ENCODE data around the gene RIC8A. TPM values are rescaled to one million over a fixed set of nuclear protein-coding genes. Genes with fewer than 3 reads are reported as not detected.

RIC8A gene
- total and polyA plus RNA-seq, 9 of the 15 experiments (the other 6 are each of a cell fraction or from before 2014, with no cell fraction given) = 10.7 to 108 (median 72.1) TPM

- TF ChIP-seq ZKSCAN1 (IDR thresholded peaks at IDR 0.05; ENCODE audit: low read depth, low read length) (no peak), ZNF282 (CRISPR knock-in tag; IDR thresholded peaks at IDR 0.05) (no peak), HMGN3 (IDR thresholded peaks at IDR 0.05; ENCODE audit: borderline replicate concordance, extremely low read depth, insufficient read length, low read depth, low read length) (no peak), ZNF165 (CRISPR knock-in tag; IDR thresholded peaks at IDR 0.05; ENCODE audit: borderline replicate concordance) (no peak), TCF15 (CRISPR knock-in tag; IDR thresholded peaks at IDR 0.05) (no peak), RAD21 (CRISPR knock-in tag; conservative IDR thresholded peaks at IDR 0.05 in 1 of 2, IDR thresholded peaks at IDR 0.05 in 1 of 2) (no peak), SRSF3 (IDR thresholded peaks at IDR 0.05; ENCODE audit: insufficient read depth, low read length) (no peak), TAF15 (IDR thresholded peaks at IDR 0.05; ENCODE audit: low read depth, low read length) (no peak), ELF2 (CRISPR knock-in tag; IDR thresholded peaks at IDR 0.05) (no peak)
- TF ChIP-seq, protein P1, sequence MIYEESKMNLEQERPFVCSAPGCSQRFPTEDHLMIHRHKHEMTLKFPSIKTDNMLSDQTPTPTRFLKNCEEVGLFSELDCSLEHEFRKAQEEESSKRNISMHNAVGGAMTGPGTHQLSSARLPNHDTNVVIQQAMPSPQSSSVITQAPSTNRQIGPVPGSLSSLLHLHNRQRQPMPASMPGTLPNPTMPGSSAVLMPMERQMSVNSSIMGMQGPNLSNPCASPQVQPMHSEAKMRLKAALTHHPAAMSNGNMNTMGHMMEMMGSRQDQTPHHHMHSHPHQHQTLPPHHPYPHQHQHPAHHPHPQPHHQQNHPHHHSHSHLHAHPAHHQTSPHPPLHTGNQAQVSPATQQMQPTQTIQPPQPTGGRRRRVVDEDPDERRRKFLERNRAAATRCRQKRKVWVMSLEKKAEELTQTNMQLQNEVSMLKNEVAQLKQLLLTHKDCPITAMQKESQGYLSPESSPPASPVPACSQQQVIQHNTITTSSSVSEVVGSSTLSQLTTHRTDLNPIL (CRISPR knock-in tag; IDR thresholded peaks at IDR 0.05) = no peak
- TF ChIP-seq, protein P2, sequence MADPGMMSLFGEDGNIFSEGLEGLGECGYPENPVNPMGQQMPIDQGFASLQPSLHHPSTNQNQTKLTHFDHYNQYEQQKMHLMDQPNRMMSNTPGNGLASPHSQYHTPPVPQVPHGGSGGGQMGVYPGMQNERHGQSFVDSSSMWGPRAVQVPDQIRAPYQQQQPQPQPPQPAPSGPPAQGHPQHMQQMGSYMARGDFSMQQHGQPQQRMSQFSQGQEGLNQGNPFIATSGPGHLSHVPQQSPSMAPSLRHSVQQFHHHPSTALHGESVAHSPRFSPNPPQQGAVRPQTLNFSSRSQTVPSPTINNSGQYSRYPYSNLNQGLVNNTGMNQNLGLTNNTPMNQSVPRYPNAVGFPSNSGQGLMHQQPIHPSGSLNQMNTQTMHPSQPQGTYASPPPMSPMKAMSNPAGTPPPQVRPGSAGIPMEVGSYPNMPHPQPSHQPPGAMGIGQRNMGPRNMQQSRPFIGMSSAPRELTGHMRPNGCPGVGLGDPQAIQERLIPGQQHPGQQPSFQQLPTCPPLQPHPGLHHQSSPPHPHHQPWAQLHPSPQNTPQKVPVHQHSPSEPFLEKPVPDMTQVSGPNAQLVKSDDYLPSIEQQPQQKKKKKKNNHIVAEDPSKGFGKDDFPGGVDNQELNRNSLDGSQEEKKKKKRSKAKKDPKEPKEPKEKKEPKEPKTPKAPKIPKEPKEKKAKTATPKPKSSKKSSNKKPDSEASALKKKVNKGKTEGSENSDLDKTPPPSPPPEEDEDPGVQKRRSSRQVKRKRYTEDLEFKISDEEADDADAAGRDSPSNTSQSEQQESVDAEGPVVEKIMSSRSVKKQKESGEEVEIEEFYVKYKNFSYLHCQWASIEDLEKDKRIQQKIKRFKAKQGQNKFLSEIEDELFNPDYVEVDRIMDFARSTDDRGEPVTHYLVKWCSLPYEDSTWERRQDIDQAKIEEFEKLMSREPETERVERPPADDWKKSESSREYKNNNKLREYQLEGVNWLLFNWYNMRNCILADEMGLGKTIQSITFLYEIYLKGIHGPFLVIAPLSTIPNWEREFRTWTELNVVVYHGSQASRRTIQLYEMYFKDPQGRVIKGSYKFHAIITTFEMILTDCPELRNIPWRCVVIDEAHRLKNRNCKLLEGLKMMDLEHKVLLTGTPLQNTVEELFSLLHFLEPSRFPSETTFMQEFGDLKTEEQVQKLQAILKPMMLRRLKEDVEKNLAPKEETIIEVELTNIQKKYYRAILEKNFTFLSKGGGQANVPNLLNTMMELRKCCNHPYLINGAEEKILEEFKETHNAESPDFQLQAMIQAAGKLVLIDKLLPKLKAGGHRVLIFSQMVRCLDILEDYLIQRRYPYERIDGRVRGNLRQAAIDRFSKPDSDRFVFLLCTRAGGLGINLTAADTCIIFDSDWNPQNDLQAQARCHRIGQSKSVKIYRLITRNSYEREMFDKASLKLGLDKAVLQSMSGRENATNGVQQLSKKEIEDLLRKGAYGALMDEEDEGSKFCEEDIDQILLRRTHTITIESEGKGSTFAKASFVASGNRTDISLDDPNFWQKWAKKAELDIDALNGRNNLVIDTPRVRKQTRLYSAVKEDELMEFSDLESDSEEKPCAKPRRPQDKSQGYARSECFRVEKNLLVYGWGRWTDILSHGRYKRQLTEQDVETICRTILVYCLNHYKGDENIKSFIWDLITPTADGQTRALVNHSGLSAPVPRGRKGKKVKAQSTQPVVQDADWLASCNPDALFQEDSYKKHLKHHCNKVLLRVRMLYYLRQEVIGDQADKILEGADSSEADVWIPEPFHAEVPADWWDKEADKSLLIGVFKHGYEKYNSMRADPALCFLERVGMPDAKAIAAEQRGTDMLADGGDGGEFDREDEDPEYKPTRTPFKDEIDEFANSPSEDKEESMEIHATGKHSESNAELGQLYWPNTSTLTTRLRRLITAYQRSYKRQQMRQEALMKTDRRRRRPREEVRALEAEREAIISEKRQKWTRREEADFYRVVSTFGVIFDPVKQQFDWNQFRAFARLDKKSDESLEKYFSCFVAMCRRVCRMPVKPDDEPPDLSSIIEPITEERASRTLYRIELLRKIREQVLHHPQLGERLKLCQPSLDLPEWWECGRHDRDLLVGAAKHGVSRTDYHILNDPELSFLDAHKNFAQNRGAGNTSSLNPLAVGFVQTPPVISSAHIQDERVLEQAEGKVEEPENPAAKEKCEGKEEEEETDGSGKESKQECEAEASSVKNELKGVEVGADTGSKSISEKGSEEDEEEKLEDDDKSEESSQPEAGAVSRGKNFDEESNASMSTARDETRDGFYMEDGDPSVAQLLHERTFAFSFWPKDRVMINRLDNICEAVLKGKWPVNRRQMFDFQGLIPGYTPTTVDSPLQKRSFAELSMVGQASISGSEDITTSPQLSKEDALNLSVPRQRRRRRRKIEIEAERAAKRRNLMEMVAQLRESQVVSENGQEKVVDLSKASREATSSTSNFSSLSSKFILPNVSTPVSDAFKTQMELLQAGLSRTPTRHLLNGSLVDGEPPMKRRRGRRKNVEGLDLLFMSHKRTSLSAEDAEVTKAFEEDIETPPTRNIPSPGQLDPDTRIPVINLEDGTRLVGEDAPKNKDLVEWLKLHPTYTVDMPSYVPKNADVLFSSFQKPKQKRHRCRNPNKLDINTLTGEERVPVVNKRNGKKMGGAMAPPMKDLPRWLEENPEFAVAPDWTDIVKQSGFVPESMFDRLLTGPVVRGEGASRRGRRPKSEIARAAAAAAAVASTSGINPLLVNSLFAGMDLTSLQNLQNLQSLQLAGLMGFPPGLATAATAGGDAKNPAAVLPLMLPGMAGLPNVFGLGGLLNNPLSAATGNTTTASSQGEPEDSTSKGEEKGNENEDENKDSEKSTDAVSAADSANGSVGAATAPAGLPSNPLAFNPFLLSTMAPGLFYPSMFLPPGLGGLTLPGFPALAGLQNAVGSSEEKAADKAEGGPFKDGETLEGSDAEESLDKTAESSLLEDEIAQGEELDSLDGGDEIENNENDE (IDR thresholded peaks at IDR 0.05; ENCODE audit: low read depth, low read length) = no peak
Measured at GRCh38 chr11:241634-242033, 34.1 kb downstream of the RIC8A start (continued).
